Measurements from ENCODE around the gene IL21R. TPM values are rescaled to one million over a fixed set of nuclear protein-coding genes. Genes with fewer than 3 reads are reported as not detected.

The IL21R gene
- total RNA-seq, 1 donor from 2014 or later: 0.14 TPM

DNA sequence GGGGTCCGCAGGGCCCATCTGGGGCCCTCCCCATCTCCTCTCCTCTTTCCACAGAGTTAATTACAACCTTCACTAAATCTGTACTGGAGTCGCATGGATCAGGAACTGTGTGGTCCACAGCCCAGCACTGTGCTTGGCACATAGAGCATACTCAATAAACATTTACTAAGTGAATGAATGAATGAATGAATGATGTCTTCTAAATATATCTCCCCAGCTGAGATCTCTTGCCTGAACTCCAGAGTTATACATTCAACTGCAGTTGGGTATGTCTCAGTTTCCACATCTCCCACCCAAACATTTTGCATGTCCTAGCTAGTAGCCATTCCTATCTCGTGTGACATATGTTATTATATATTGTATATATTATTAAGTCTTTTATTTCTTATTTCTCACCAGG is 28.7 kb upstream of the IL21R start:
- no peak for DNase-seq (ENCODE audit: missing footprints)
- no peak for ATAC-seq
- intact Hi-C loops (cut with DNase I): no loop called here

GRCh38 chr16:27374221-27374803 is 27.7 kb upstream of the IL21R start:
- intact Hi-C loops (cut with DNase I): no loop called here
- DNase-seq (ENCODE audit: missing footprints) (no peak), ATAC-seq (peak; percentile 29)

DNA sequence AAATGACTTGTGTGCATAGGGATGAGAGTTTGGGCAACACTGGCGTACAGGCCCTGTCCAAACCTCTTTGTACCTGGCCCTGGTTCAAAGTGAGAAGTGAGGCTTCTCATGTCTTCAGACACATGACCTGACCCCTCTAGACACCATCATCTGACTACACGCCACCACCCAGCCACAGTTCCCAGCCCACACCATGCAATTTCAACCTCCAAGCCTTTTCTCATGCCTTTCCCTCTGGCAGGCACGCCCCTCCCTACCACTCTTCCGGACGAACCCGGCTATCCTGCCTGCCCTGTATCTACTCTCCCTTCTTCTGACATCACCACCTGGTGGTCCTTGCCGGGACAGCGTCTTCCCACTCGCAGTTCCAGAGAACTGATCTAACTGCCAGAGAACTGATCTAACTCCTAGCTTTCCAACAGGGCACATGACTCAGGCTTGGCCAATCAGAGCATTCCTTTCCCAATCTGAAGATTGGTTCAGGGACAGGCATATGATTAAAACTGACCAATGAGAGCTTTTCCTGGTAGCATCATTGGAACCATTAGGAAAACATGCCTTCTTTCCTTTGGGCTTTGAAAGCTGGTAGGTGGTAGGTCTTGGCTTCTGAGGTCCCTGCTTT is 27.1 kb upstream of the IL21R start:
- DNase-seq (ENCODE audit: missing footprints) (peak; percentile 78), ATAC-seq (peak; percentile 77)
- intact Hi-C loops (cut with DNase I): no loop called here

DNA sequence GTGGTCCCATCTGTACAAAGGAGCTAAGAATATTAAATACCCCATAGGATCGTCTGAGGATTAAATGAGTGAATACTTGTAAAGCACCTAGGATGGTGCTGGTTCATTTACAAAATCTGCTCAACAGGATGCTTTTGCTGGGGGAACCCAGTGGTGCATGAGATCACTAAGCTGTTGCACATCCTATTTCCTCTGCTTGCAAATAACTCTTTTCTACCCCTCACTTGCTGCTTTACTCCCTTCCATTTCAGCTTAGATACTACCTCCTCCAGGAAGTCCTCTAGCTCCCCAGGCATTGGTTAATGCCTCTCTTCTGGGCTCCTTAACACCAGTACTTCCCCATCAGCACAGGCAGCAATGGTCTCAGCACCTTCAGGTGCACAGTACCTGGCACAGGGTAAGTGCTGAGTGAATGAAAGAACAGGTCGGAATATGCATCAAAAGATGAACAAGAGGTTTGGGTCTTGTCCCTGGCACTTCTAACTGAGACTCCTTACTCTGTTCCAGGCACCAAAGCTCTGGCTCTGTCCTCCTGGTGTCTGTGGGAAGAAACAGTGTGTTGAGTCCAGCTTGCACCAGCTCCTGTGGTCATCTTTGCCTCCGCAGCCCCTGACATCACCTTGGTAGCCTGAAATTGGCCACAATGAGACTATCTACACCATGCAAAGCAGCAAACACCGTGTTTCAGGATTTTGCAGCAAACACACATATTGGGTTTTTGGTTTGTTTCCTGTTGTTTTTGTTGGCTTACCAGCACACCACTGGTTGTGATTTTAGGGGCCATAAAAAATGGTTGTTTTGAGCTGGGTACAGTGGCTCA is 24.1 kb upstream of the IL21R start:
- ATAC-seq (no peak), DNase-seq (ENCODE audit: missing footprints) (no peak)
- intact Hi-C loops (cut with DNase I): no loop called here

DNA sequence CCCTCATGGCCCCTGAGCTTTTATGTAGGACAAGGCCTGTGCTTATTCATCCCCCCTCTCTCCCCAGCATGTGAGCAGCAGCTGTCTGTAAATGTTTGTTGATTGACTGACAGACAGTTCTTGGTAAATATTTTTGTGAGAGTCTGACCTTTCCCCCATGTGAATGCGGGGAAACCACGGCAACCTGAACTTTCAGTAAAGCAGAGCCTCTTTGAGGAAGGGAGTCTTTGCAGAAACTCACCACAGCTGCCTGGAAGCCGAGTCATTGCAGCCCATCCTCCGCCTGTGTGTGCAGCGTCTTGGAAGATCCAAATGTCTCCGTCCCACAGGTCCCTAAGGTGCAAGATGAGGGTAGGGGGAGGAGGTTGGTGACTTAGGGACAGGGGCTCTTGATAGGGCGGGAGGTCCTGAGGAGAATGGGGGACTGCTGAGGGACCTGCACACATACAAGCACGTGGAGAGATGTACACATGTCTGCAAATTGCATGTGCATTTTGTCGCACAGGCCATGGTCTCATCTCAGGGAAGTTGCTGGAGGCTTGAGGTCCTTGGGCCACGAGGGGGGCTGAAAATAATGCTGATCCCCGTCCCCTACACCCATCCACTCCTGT is 23.0 kb upstream of the IL21R start:
- ATAC-seq (no peak), DNase-seq (ENCODE audit: missing footprints) (no peak)
- intact Hi-C loops (cut with DNase I): no loop called here

DNA sequence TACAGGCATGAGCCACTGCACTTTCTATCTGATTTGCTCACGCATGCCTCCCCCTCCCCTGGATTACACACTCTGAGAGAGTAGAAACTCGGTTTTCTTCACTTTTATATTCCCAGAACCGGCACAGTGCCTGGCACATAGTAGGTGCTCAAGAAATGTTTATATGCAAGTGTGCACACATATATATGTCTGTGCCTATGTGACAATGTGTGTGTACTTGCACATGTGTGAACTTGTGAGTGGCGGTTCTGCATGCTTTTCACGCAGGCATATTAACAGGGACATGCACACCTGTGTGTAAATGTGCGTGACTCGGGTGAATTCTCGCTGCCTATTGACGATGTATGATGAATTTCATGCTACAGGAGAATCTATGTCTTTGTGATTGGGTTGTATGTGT is 22.1 kb upstream of the IL21R start:
- intact Hi-C loops (cut with DNase I): no loop called here
- DNase-seq (ENCODE audit: missing footprints): no peak
- no peak for ATAC-seq

DNA sequence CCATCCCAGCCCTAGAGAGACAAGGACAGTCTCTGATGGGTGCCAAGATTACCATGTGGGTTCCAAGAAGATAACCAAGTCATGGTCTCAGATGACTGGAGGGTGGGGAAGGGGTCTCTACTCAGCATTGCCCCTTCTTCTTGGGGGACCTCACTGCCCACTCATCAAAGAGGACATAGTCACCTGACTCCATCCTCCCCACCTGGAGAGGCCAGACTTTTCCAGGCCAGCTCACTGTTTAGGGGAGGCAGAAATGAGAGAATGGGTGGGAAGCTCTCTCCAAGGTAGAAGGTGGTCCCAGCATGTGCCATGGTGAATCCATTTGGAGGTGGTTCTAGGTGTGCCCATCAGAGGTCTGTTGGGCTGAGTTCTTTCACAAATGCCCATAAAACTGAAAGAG is 20.7 kb upstream of the IL21R start:
- DNase-seq (ENCODE audit: missing footprints) (no peak), ATAC-seq (no peak)
- intact Hi-C loops (cut with DNase I): no loop called here

DNA sequence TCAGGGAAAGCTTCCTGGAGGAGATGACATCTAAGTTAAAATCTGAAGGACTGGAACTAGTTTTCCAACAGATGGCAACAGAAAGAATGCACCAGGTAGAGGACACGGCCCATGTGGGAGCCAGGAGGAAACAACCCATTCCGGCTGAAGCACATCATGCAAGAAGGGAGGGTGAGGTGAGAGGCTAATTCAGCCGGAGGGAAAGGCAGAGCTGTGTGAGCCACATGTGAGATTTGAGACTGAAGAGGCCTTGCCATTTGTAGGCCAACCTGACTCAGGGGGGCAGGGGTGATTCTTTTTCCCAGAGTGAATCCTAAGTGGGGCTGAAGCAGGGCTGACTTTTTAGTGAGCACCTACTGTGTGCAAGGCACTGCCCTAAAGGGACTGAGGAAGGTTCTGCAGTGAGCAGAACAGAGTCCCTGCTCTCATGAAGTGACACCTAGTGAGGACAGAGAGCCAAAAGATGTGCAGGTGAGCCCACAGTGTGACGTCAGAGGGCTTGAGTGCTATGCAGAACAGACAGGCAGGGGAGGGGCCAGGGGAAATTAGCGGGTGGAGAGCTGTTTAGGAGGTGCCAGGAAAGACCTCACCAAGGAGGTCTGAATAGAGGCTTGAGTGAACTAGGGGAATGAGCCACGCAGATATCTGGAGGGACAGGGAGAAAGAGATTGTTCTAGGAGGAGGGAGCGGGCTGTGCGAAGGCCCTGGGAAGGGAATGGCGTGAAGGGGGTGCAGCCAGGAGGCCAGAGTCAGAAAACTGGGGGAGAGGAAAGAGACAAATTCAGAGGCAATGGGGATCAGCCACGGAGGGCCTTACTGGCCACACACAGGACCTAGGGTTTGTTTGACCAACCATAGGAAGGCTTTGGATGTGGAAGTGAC is 19.8 kb upstream of the IL21R start:
- ATAC-seq (no peak), DNase-seq (ENCODE audit: missing footprints) (no peak)
- intact Hi-C loops (cut with DNase I): no loop called here

DNA sequence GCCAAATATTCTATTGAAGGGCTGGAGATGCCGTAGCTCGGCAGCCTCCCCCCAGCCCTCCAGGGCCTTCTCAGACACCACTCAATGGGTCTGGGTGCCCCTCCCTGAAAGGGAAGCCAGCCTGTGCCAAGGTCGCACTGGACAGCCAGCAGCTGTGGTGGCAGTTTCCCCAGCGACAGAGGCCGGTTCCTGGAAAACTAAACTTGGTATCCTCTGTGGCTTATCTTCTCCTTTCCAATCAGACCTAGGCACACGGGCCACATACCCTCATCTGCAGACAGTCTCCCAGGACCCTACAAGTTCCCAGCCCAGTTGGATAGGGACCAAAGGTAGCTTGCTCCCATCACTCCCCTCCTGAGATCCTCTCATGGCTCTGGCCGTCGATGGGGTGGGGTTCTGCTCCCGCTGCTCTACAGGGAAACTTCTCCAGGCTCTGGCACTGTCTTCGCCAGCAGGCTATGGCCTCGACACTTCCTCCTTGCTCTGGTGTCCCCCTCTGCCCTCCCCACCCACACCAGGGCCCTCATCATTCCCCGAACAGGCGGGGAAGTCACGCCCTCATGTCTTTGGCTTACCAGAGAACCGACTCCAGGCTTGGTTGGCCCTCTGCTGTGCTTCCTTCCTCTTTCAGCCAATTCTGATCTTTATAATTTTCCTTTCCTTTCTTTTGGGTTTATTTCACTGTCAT is 18.3 kb upstream of the IL21R start:
- intact Hi-C loops (cut with DNase I): no loop called here
- ATAC-seq: peak; percentile 78
- DNase-seq (ENCODE audit: missing footprints): peak; percentile 79

GRCh38 chr16:27384425-27384824 is 17.5 kb upstream of the IL21R start:
- ATAC-seq (no peak), DNase-seq (ENCODE audit: missing footprints) (no peak)
- intact Hi-C loops (cut with DNase I): no loop called here

GRCh38 chr16:27385398-27385797 is 16.6 kb upstream of the IL21R start:
- intact Hi-C loops (cut with DNase I): no loop called here
- ATAC-seq (no peak), DNase-seq (ENCODE audit: missing footprints) (no peak)

- no peak for DNase-seq (ENCODE audit: missing footprints)
- no peak for ATAC-seq
- intact Hi-C loops (cut with DNase I): no loop called here
Observed at GRCh38 chr16:27386674-27387073, 15.3 kb upstream of the IL21R start.

DNA sequence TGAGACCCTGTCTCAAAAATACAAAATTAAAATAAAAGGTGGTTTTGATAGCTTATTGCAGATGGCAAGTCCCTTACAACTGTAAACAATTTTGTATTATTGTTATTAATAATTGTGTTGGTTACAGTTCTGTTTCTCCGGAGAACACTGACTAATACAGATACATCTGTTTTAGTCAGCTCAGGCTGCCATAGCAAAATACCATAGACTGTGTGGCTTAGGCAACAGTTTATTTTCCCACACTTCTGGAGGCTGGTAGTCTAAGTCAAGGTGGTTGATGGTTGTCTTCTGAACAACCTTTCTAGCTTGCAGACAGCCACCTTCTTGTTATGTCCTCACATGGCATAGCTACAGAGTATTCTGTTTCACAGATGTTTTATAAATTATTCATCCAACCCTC is 14.2 kb upstream of the IL21R start:
- no peak for ATAC-seq
- intact Hi-C loops (cut with DNase I): no loop called here
- no peak for DNase-seq (ENCODE audit: missing footprints)

- intact Hi-C loops (cut with DNase I): no loop called here
- ATAC-seq (no peak), DNase-seq (ENCODE audit: missing footprints) (no peak)
Observed at GRCh38 chr16:27389272-27389961, 12.6 kb upstream of the IL21R start.

GRCh38 chr16:27390151-27390550 is 11.8 kb upstream of the IL21R start:
- ATAC-seq: no peak
- intact Hi-C loops (cut with DNase I): no loop called here

DNA sequence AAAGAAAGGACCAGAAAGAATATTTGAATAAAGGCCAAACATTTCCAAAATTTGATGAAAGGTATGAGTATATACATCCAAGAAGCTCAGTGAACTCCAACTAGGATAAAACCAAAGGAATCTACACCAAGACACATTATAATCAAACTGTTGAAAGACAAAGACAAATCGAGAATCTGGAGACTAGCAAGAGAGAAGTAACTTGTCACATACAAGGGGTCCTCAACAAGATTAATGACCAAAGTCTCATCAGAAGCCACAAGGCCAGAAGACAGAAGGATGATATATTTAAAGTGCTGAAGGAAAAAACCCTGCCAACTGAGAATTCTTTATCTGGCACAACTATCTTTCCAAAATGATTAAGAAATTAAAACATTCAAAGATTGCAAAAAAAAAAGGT is 9.3 kb upstream of the IL21R start:
- intact Hi-C loops (cut with DNase I): no loop called here
- ATAC-seq: no peak

More at GRCh38 chr16:27390151-27390550, 11.8 kb upstream of the IL21R start:
- no peak for DNase-seq (ENCODE audit: missing footprints)

DNA sequence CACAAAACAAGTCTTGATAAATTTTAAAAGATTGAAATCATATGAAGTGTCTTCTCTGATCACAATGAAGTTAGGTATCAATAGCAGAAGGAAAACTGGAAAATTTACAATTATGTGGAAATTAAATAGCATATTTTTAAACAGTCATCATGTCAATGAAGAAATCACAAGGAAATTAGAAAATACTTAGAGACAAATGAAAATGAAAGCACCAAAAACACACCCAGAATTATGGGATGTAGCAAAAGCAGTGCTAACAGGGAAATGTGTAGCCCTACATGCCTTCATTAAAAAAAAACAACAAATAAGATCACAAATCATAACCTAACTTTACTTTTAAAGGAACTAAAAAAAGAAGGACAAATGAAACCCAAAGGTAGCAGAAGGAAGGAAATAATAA is 7.5 kb upstream of the IL21R start:
- ATAC-seq (no peak), DNase-seq (ENCODE audit: missing footprints) (no peak)
- intact Hi-C loops (cut with DNase I): no loop called here

More for the DNA sequence above, 9.3 kb upstream of the IL21R start:
- DNase-seq (ENCODE audit: missing footprints): no peak

Data from Right ventricle myocardium inferior (tissue), 1 donor.